Measurements from ENCODE around the gene TMEM107.
"Not testable (repeated sequence)": the region's sequence is repeated elsewhere in the genome, so short reads cannot be mapped to it uniquely, and the experiment has no call there.

Gene TMEM107

GRCh38 chr17:8176197-8176940, at the start of gene TMEM107:
Gene TMEM107 (minus strand): TSS chr17:8176380. CDS start chr17:8176286, 94 bp downstream.
- peak; percentile 84 for DNase-seq (ENCODE audit: low spot score)

GRCh38 chr17:8224891-8225812, 49.0 kb upstream of the TMEM107 start:
- DNase-seq (ENCODE audit: low spot score): no peak

GRCh38 chr17:8223356-8224126, 47.4 kb upstream of the TMEM107 start:
- DNase-seq (ENCODE audit: low spot score): no peak

GRCh38 chr17:8222630-8223355, 46.6 kb upstream of the TMEM107 start:
- peak; percentile 60 for DNase-seq (ENCODE audit: low spot score)

GRCh38 chr17:8222380-8222629, 46.1 kb upstream of the TMEM107 start:
- DNase-seq (ENCODE audit: low spot score): no peak

- peak; percentile 21 for DNase-seq (ENCODE audit: low spot score)
Observed at GRCh38 chr17:8221663-8222379, 45.6 kb upstream of the TMEM107 start.

GRCh38 chr17:8220783-8221662, 44.8 kb upstream of the TMEM107 start:
- peak; percentile 72 for DNase-seq (ENCODE audit: low spot score)

GRCh38 chr17:8214000-8214399, 37.8 kb upstream of the TMEM107 start:
- DNase-seq (ENCODE audit: low spot score): not testable (repeated sequence)

GRCh38 chr17:8212312-8213180, 36.4 kb upstream of the TMEM107 start:
- no peak for DNase-seq (ENCODE audit: low spot score)

GRCh38 chr17:8210761-8211458, 34.7 kb upstream of the TMEM107 start:
- DNase-seq (ENCODE audit: low spot score): no peak

- DNase-seq (ENCODE audit: low spot score): peak; percentile 95
Observed at GRCh38 chr17:8209907-8210760, 34.0 kb upstream of the TMEM107 start, which contains the start of gene AURKB. Gene AURKB (minus strand): TSS chr17:8210575. CDS start chr17:8210224, 351 bp downstream.

- DNase-seq (ENCODE audit: low spot score): no peak
Observed at GRCh38 chr17:8206536-8206935, 30.4 kb upstream of the TMEM107 start.

GRCh38 chr17:8204761-8205555, 28.8 kb upstream of the TMEM107 start:
- DNase-seq (ENCODE audit: low spot score): no peak

GRCh38 chr17:8192070-8192815, 16.1 kb upstream of the TMEM107 start:
- DNase-seq (ENCODE audit: low spot score): peak; percentile 77

- no peak for DNase-seq (ENCODE audit: low spot score)
Observed at GRCh38 chr17:8190506-8190905, 14.3 kb upstream of the TMEM107 start.
